ENCODE measurements around the gene SOWAHA.

SOWAHA gene

GRCh38 chr5:132859889-132860437, 46.9 kb downstream of the SOWAHA start:
- DNase-seq = no peak

- DNase-seq = no peak
Measured at GRCh38 chr5:132860742-132861141, 47.6 kb downstream of the SOWAHA start.

- DNase-seq = no peak
Measured at GRCh38 chr5:132865668-132866341, 52.7 kb downstream of the SOWAHA start.
